Bronchial epithelial cell (primary cell): ENCODE data around the gene KIF11. TPM values are rescaled to one million over a fixed set of nuclear protein-coding genes. Genes with fewer than 3 reads are reported as not detected.

Experiments
- DNase-seq: peaks from one replicate; pipeline ENCODE4 v3.0.0-alpha.2; 2010; ENCODE audit warnings: low read depth
- FAIRE-seq: peaks from 2 replicates; lab custom pipeline; 2011; peaks lifted over from hg19 to GRCh38; lab: Jason Lieb, UNC
- H3K27me3 ChIP-seq: 2 replicates; pipeline ENCODE4 v1.5.1; 2011; ENCODE audit warnings: low read length; ENCODE audit not compliant: control insufficient read depth, insufficient read depth
- H3K36me3 ChIP-seq: 2 replicates; pipeline ENCODE4 v1.5.1; 2011; ENCODE audit warnings: low read length; ENCODE audit not compliant: control insufficient read depth, insufficient read depth
- H3K4me3 ChIP-seq: 2 replicates; pipeline ENCODE4 v1.5.1; 2011; ENCODE audit warnings: mild to moderate bottlenecking, low read depth, low read length, control low read depth
- total RNA-seq: library from RNA; depleted of rRNA; stranded (reverse); fragments of >200 nt; gene quantifications from 2 replicates; pipeline ENCODE4 v1.2.1, GENCODE V29; 2014
- TF ChIP-seq, protein P1 (sequence below): IDR thresholded peaks from 2 replicates; pipeline ENCODE4 v1.5.1; 2011; ENCODE audit warnings: mild to moderate bottlenecking, moderate library complexity, low read length, control low read depth, inconsistent platforms; ENCODE audit not compliant: insufficient read depth, severe bottlenecking

KIF11 gene
- total RNA-seq, 1 donor from 2014 or later, result 1.1 TPM

- FAIRE-seq (no peak), DNase-seq (no peak)
- TF ChIP-seq, protein P1, sequence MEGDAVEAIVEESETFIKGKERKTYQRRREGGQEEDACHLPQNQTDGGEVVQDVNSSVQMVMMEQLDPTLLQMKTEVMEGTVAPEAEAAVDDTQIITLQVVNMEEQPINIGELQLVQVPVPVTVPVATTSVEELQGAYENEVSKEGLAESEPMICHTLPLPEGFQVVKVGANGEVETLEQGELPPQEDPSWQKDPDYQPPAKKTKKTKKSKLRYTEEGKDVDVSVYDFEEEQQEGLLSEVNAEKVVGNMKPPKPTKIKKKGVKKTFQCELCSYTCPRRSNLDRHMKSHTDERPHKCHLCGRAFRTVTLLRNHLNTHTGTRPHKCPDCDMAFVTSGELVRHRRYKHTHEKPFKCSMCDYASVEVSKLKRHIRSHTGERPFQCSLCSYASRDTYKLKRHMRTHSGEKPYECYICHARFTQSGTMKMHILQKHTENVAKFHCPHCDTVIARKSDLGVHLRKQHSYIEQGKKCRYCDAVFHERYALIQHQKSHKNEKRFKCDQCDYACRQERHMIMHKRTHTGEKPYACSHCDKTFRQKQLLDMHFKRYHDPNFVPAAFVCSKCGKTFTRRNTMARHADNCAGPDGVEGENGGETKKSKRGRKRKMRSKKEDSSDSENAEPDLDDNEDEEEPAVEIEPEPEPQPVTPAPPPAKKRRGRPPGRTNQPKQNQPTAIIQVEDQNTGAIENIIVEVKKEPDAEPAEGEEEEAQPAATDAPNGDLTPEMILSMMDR, result no peak
- H3K27me3 ChIP-seq, result no peaks in the 10 kb centered on the region
- H3K36me3 ChIP-seq, result no peaks in the 10 kb centered on the region
- no peak overlapping the region for H3K4me3 ChIP-seq
Observed at GRCh38 chr10:92571649-92572048, 21.3 kb upstream of the KIF11 start.

DNA sequence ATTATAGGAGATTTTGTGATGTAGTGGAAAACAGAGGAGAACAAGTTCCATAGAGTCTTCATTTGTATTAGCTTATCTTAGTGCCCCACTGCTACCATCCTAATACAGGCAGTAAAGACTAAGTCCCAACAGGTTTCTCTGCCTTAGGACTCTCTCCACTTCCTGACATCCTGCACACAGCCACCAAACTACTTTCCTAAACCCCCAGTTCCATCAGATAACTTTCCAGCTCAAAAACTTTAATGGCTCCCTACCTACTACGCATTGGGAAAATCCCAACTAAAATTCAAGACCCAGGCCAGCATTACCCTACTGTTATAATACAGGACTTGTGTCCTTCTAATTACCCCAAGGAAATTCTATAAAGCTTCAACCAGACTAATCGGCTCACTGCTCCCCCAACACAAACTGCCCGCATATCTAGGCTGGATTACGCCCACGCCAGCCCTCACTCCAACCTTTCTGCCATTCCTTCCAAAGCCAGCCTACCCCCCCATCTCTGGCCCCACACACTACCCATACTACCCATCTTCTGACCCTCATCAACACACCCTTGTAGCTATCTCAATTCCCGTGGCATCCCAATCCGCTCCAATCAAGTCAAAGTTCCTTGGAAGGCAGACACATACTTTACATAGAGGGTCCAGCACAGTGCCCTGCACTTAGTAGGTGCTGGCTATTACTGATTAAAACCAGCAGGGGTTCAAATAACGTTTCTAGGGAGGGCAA lies 20.4 kb upstream of the KIF11 start:
- FAIRE-seq, result no peak
- peak overlapping the region; percentile 66 for H3K4me3 ChIP-seq
- no peaks in the 10 kb centered on the region for H3K36me3 ChIP-seq
- no peaks in the 10 kb centered on the region for H3K27me3 ChIP-seq
- peak; percentile 15 for DNase-seq
- TF ChIP-seq, protein P1, result no peak

DNA sequence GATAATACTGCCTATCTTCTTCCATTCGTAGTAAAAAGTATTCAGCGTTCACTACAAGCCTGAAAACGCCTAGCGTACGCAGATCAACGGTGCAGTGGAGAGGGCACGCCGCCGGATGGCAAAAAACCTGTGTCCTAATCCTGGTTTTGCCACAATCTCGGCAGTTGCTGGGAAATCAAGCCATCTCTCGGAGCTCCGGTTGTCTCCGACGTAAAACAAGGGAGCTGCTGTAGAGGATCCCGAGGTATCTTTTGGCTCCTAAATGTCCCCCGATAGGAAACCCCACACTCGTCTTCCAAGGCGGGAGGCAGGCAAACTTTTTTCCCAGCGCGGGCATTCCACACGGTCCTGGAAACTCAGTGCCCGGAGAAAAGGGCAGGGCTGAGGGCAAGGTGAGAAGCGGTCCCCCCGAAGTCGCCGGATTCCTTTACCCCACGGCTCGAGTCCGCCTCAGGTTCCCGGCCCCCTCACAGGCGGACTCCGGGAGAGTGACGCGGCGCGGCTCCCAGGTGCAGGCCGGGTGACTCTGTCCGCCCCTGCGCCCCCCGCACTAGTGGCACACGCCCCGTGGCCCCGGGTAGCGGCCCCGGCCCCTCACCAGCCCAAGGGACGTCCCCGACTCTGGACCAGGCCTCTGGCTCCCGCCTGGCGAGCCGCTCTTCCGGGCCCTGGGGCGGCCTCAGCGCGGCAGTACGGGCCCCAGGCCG lies 19.7 kb upstream of the KIF11 start:
- peak overlapping the region; percentile 66 for H3K4me3 ChIP-seq
- no peak for FAIRE-seq
- DNase-seq, result peak; percentile 37

DNA sequence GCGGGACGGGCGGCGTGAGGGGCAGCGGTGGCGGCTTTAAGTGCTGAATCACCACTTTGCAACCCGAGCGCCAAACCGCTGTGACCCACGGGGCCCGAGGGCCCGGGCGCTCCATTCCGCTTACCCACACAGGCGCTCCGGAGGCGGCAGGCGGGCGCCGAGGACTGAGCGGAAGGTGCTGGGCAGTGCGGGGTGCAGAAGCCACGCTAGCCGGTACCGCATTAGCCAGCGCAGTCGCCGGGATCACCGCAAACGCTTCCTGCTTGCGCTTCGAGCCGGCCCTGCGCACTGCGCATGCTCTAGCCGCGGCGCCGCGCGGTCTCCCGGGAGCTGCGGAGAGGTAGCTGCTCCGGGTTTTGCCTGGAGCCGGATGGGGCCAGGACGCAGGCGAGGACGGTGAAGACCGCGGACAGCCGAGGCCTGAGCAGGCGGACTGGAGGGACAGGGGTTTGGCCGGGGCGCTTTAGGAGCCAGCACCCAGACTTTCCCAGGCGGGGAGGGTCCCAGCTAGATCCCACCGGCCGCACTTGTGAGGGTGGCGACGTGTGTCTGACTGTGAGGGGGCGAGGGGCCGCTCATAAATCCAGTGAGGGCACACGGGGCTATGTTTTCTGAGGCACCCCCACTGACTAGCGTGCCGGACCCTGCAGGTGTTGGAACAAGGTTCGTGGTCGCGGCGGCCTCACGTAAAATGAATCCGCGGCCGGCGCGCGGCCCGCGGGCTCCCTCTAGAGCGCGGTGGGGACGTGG lies 19.0 kb upstream of the KIF11 start, which contains the start of gene IDE:
TSS of gene IDE (minus strand) at position 296 of the 750 bp plus-strand sequence. CDS start at position 222, 74 bp downstream.
- no peak for FAIRE-seq
- H3K36me3 ChIP-seq, result no peaks in the 10 kb centered on the region

More for the DNA sequence above, 19.7 kb upstream of the KIF11 start:
- Histone ChIP-seq H3K27me3 (no peaks in the 10 kb centered on the region), H3K36me3 (no peaks in the 10 kb centered on the region)
- TF ChIP-seq, protein P1, result no peak

DNA sequence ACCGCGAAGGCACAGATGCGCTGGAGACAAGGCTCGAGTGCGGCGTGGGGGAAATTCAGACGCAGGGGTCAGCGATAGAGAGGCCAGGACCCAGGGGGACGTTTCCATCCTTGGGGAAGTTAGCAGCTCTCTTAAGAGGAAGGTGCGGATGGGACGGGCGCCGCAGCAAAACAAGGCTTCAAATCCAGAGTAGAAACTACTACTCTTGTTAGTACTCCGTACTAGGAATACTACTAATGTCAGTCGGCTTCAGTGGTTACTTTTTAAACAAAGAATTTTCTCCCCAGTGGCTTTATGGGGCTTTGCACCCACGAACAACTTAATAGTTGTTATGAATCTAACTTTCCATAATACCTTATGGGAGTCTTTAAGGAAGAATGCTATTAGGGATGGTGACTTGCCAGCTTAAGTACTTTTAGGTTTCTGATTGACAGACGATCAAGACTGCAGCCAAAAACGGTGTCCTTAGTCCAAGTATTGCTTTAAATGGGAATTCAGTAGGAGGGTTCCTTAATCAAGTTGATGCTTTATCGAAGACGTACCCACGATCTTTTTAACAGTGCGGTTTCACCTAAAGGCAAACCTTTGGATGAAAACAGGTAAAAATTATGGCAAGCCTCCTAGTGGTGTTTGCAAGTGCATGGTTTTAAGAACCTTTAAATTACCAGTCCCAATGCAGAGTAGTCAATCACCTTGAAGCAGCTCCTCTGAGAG lies 18.2 kb upstream of the KIF11 start:
- FAIRE-seq, result no peak
- Histone ChIP-seq H3K36me3 (no peaks in the 10 kb centered on the region), H3K4me3 (peak overlapping the region; percentile 66), H3K27me3 (no peaks in the 10 kb centered on the region)
- peak; percentile 56 for DNase-seq
- TF ChIP-seq, protein P1, result peak; percentile 34

More for the DNA sequence above, 19.0 kb upstream of the KIF11 start, which contains the start of gene IDE:
- H3K27me3 ChIP-seq, result no peaks in the 10 kb centered on the region
- H3K4me3 ChIP-seq, result peak within 1 kb of the TSS; percentile 66
- TF ChIP-seq, protein P1, result peak; percentile 91
- DNase-seq, result peak; percentile 65
